Neural cell (in vitro differentiated cells): Measurements from ENCODE around the gene PDGFA. TPM values are rescaled to one million over a fixed set of nuclear protein-coding genes. Genes with fewer than 3 reads are reported as not detected.

Experiments
- H2AFZ ChIP-seq: fragments of 200-600, 300-800 bp; sonication (generic), shearing (Covaris generic); 2 replicates; pipeline ENCODE4 v1.6.0; 2014; ENCODE audit warnings: low read depth, mild to moderate bottlenecking, antibody characterized with exemption, low read length, moderate library complexity
- H3F3A ChIP-seq: fragments of 200-600 bp; shearing (Covaris generic); 2 replicates; pipeline ENCODE4 v1.6.1; 2016; ENCODE audit warnings: mild to moderate bottlenecking, moderate library complexity, mixed read lengths, antibody characterized with exemption, low read length; ENCODE audit not compliant: insufficient read depth, poor library complexity, severe bottlenecking
- H3K27ac ChIP-seq: fragments of 200-600, 300-800 bp; sonication (generic), shearing (Covaris generic); 2 replicates; pipeline ENCODE4 v1.5.1; 2014; ENCODE audit warnings: mild to moderate bottlenecking, low read length, moderate library complexity
- H3K27me3 ChIP-seq: fragments of 300-800, 200-600 bp; sonication (generic), shearing (Covaris generic); 2 replicates; pipeline ENCODE4 v1.6.0; 2014; ENCODE audit warnings: mild to moderate bottlenecking, low read depth, low read length, moderate library complexity; ENCODE audit not compliant: insufficient read depth
- H3K36me3 ChIP-seq: fragments of 300-800, 200-600 bp; sonication (generic), shearing (Covaris generic); 2 replicates; pipeline ENCODE4 v1.5.1; 2014; ENCODE audit warnings: mild to moderate bottlenecking, antibody characterized with exemption, low read length, moderate library complexity; ENCODE audit not compliant: insufficient read depth
- H3K4me2 ChIP-seq: fragments of 300-800, 200-600 bp; sonication (generic), shearing (Covaris generic); 2 replicates; pipeline ENCODE4 v1.6.0; 2014; ENCODE audit warnings: mild to moderate bottlenecking, low read length
- H3K4me3 ChIP-seq: fragments of 300-800, 200-600 bp; sonication (generic), shearing (Covaris generic); 2 replicates; pipeline ENCODE4 v1.5.1; 2014; ENCODE audit warnings: mild to moderate bottlenecking, low read length, moderate library complexity
- H3K79me2 ChIP-seq: fragments of 200-600 bp; shearing (Covaris generic); replicated peaks from 2 replicates; pipeline ENCODE4 v1.6.0; 2014; ENCODE audit warnings: mild to moderate bottlenecking, low read length, moderate library complexity; ENCODE audit not compliant: insufficient read depth
- H3K9ac ChIP-seq: fragments of 300-800, 200-600 bp; sonication (generic), shearing (Covaris generic); 2 replicates; pipeline ENCODE4 v1.6.1; 2016; ENCODE audit warnings: mild to moderate bottlenecking, low read length, mixed read lengths
- H3K9me2 ChIP-seq: fragments of 200-600 bp; shearing (Covaris generic); 2 replicates; pipeline ENCODE4 v1.6.1; 2016; ENCODE audit warnings: mild to moderate bottlenecking, low read length, mixed read lengths; ENCODE audit not compliant: insufficient read depth
- H3K9me3 ChIP-seq: fragments of 200-600, 300-800 bp; sonication (generic), shearing (Covaris generic); 2 replicates; pipeline ENCODE4 v1.6.1; 2016; ENCODE audit warnings: mild to moderate bottlenecking, mixed run types, low read length, moderate library complexity, mixed read lengths
- H4K20me1 ChIP-seq: fragments of 200-600 bp; shearing (Covaris generic); 2 replicates; pipeline ENCODE4 v1.6.1; 2016; ENCODE audit warnings: mild to moderate bottlenecking, mixed run types; ENCODE audit not compliant: insufficient read depth
- EP300 ChIP-seq: fragments of 450-650 bp; conservative IDR thresholded peaks from 2 replicates; pipeline ENCODE4 v1.6.1; 2014; ENCODE audit warnings: antibody characterized with exemption, mild to moderate bottlenecking, moderate library complexity; ENCODE audit not compliant: poor library complexity, severe bottlenecking
- EZH2 ChIP-seq: fragments of 200-600, 300-800 bp; shearing (Covaris generic), sonication (generic); IDR thresholded peaks from 2 replicates; pipeline ENCODE4 v1.6.1; 2014; ENCODE audit warnings: antibody characterized with exemption, low read length, borderline replicate concordance, mild to moderate bottlenecking; ENCODE audit not compliant: insufficient read depth, poor library complexity, severe bottlenecking
- MXI1 ChIP-seq: fragments of 450-650 bp; conservative IDR thresholded peaks from 2 replicates; pipeline ENCODE4 v1.6.1; 2014; ENCODE audit warnings: antibody characterized with exemption, mild to moderate bottlenecking; ENCODE audit not compliant: poor library complexity, severe bottlenecking
- POLR2AphosphoS5 ChIP-seq: IDR thresholded peaks from 2 replicates; pipeline ENCODE4 v1.6.1; 2012
- RAD21 ChIP-seq: fragments of 450-650 bp; conservative IDR thresholded peaks from 2 replicates; pipeline ENCODE4 v1.6.1; 2014; ENCODE audit warnings: antibody characterized with exemption, mild to moderate bottlenecking, moderate library complexity
- SMC3 ChIP-seq: fragments of 450-650 bp; conservative IDR thresholded peaks from 2 replicates; pipeline ENCODE4 v1.6.1; 2014; ENCODE audit warnings: antibody characterized with exemption, mild to moderate bottlenecking, moderate library complexity; ENCODE audit not compliant: poor library complexity
- TAF1 ChIP-seq: IDR thresholded peaks from 2 replicates; pipeline ENCODE4 v1.6.1; 2012; ENCODE audit warnings: low read depth
- polyA plus RNA-seq: library from polyadenylated mRNA; depleted of rRNA; stranded (reverse); fragments of >200 nt; gene quantifications from 2 replicates; pipeline ENCODE4 v1.2.3, GENCODE V29; 2014
- TF ChIP-seq, protein P1 (sequence below): IDR thresholded peaks from 2 replicates; pipeline ENCODE4 v1.6.1; 2012; ENCODE audit warnings: borderline replicate concordance
- TF ChIP-seq, protein P2 (sequence below): fragments of 450-650 bp; IDR thresholded peaks from 2 replicates; pipeline ENCODE4 v1.5.1; 2014; ENCODE audit warnings: antibody characterized with exemption, mild to moderate bottlenecking, moderate library complexity; ENCODE audit not compliant: poor library complexity, severe bottlenecking

The PDGFA gene
- polyA plus RNA-seq, 1 donor from 2014 or later, result 4.1 TPM

- H3K4me2 ChIP-seq, result no peak overlapping the region
- no peak overlapping the region for H3K27ac ChIP-seq
- H3K27me3 ChIP-seq, result no peaks in the 10 kb centered on the region
- no peak overlapping the region for H2AFZ ChIP-seq
- H3K4me3 ChIP-seq, result no peak overlapping the region
- no peaks in the 10 kb centered on the region for H3K9me3 ChIP-seq
- H4K20me1 ChIP-seq, result no peaks in the 10 kb centered on the region
- no peak overlapping the region for H3K9ac ChIP-seq
- TF ChIP-seq MXI1 (no peak), RAD21 (no peak), SMC3 (no peak), TAF1 (no peak), EP300 (no peak), EZH2 (no peak), POLR2AphosphoS5 (no peak)
- TF ChIP-seq, protein P1, sequence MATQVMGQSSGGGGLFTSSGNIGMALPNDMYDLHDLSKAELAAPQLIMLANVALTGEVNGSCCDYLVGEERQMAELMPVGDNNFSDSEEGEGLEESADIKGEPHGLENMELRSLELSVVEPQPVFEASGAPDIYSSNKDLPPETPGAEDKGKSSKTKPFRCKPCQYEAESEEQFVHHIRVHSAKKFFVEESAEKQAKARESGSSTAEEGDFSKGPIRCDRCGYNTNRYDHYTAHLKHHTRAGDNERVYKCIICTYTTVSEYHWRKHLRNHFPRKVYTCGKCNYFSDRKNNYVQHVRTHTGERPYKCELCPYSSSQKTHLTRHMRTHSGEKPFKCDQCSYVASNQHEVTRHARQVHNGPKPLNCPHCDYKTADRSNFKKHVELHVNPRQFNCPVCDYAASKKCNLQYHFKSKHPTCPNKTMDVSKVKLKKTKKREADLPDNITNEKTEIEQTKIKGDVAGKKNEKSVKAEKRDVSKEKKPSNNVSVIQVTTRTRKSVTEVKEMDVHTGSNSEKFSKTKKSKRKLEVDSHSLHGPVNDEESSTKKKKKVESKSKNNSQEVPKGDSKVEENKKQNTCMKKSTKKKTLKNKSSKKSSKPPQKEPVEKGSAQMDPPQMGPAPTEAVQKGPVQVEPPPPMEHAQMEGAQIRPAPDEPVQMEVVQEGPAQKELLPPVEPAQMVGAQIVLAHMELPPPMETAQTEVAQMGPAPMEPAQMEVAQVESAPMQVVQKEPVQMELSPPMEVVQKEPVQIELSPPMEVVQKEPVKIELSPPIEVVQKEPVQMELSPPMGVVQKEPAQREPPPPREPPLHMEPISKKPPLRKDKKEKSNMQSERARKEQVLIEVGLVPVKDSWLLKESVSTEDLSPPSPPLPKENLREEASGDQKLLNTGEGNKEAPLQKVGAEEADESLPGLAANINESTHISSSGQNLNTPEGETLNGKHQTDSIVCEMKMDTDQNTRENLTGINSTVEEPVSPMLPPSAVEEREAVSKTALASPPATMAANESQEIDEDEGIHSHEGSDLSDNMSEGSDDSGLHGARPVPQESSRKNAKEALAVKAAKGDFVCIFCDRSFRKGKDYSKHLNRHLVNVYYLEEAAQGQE, result no peak
- TF ChIP-seq, protein P2, sequence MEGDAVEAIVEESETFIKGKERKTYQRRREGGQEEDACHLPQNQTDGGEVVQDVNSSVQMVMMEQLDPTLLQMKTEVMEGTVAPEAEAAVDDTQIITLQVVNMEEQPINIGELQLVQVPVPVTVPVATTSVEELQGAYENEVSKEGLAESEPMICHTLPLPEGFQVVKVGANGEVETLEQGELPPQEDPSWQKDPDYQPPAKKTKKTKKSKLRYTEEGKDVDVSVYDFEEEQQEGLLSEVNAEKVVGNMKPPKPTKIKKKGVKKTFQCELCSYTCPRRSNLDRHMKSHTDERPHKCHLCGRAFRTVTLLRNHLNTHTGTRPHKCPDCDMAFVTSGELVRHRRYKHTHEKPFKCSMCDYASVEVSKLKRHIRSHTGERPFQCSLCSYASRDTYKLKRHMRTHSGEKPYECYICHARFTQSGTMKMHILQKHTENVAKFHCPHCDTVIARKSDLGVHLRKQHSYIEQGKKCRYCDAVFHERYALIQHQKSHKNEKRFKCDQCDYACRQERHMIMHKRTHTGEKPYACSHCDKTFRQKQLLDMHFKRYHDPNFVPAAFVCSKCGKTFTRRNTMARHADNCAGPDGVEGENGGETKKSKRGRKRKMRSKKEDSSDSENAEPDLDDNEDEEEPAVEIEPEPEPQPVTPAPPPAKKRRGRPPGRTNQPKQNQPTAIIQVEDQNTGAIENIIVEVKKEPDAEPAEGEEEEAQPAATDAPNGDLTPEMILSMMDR, result no peak
- H3F3A ChIP-seq, result no peaks in the 10 kb centered on the region
- H3K79me2 ChIP-seq, result no peaks in the 10 kb centered on the region
- H3K9me2 ChIP-seq, result no peaks in the 10 kb centered on the region
- H3K36me3 ChIP-seq, result no peaks in the 10 kb centered on the region
Measured at GRCh38 chr7:506391-506831, 13.2 kb downstream of the PDGFA start.

GRCh38 chr7:505171-505570 lies 14.5 kb downstream of the PDGFA start:
- Histone ChIP-seq H2AFZ (no peak overlapping the region), H3K27me3 (no peaks in the 10 kb centered on the region), H3K27ac (no peak overlapping the region), H3K4me3 (no peak overlapping the region), H3K36me3 (no peaks in the 10 kb centered on the region), H3K4me2 (no peak overlapping the region), H4K20me1 (no peaks in the 10 kb centered on the region), H3K9ac (no peak overlapping the region), H3K79me2 (no peaks in the 10 kb centered on the region), H3K9me3 (no peaks in the 10 kb centered on the region), H3F3A (no peaks in the 10 kb centered on the region), H3K9me2 (no peaks in the 10 kb centered on the region)
- no peak for TF ChIP-seq RAD21
- TF ChIP-seq, protein P2, result no peak
